BJ (cell line): Measurements from ENCODE around the gene ZNF414. TPM values are rescaled to one million over a fixed set of nuclear protein-coding genes. Genes with fewer than 3 reads are reported as not detected.

ENCODE experiments used
- CTCF ChIA-PET: fragments of 350-600 bp; formaldehyde crosslinking; extraction: SDS; loops from one replicate; lab custom pipeline; 2021; ENCODE audit warnings: antibody characterized with exemption, inconsistent platforms; lab: Yijun Ruan, JAX
- POLR2A ChIA-PET: fragments of 300-600 bp; sonication (Branson Sonifier 250); formaldehyde crosslinking; extraction: SDS; loops from one replicate; lab custom pipeline; 2021; ENCODE audit warnings: antibody characterized with exemption; lab: Charles Lee
- DNase-seq: peaks from one replicate; pipeline ENCODE4 v3.0.0-alpha.2; 2011; ENCODE audit warnings: low read depth
- H3K27me3 ChIP-seq: 2 replicates; pipeline ENCODE4 v1.6.0; 2011; ENCODE audit warnings: low read length; ENCODE audit not compliant: control insufficient read depth, insufficient read depth
- H3K36me3 ChIP-seq: 2 replicates; pipeline ENCODE4 v1.5.1; 2011; ENCODE audit warnings: low read length; ENCODE audit not compliant: control insufficient read depth, insufficient read depth
- H3K4me3 ChIP-seq: 2 replicates; pipeline ENCODE4 v1.5.1; 2011; ENCODE audit warnings: low read depth, mild to moderate bottlenecking, control low read depth, low read length
- polyA plus RNA-seq: library from polyadenylated mRNA; depleted of rRNA; stranded (reverse); fragments of >200 nt; gene quantifications from 2 replicates; pipeline ENCODE4 v1.2.3, GENCODE V29; 2011
- TF ChIP-seq, protein P1 (sequence below): IDR thresholded peaks from 2 replicates; pipeline ENCODE4 v1.5.1; 2011; ENCODE audit warnings: low read depth, mild to moderate bottlenecking, control low read depth, inconsistent platforms, low read length, moderate library complexity; ENCODE audit not compliant: insufficient read depth

ZNF414 gene
- polyA plus RNA-seq, 1 experiment: 5.7 TPM

DNA sequence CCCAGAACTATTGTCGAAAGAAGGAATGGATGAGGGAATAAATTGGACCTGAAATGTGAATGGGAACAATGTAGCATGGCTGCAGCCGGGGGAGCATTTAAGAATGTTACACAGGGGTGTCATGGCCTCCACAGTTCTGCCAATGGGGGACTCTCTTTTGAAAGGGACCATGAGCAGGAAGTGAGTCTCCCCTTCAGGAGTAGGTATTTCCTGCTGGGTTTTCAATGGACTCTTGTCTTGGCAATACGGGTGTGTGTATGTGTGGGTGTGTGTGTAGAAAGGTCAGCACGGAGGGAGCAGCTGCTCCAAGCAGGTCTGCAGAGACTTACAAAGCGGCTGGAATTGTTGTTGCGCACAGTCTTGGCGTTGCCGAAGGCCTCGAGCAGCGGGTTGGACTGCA is 38.8 kb upstream of the ZNF414 start:
- TF ChIP-seq, protein P1, sequence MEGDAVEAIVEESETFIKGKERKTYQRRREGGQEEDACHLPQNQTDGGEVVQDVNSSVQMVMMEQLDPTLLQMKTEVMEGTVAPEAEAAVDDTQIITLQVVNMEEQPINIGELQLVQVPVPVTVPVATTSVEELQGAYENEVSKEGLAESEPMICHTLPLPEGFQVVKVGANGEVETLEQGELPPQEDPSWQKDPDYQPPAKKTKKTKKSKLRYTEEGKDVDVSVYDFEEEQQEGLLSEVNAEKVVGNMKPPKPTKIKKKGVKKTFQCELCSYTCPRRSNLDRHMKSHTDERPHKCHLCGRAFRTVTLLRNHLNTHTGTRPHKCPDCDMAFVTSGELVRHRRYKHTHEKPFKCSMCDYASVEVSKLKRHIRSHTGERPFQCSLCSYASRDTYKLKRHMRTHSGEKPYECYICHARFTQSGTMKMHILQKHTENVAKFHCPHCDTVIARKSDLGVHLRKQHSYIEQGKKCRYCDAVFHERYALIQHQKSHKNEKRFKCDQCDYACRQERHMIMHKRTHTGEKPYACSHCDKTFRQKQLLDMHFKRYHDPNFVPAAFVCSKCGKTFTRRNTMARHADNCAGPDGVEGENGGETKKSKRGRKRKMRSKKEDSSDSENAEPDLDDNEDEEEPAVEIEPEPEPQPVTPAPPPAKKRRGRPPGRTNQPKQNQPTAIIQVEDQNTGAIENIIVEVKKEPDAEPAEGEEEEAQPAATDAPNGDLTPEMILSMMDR: no peak
- no peaks in the 10 kb centered on the region for H3K27me3 ChIP-seq
- ChIA-PET POLR2A (no interaction called here), CTCF (no interaction called here)
- no peak overlapping the region for H3K4me3 ChIP-seq
- DNase-seq: no peak
- 0 out of 2 replicates have a peak, but pooled peaks cover 1% of the 10 kb centered on the region for H3K36me3 ChIP-seq

DNA sequence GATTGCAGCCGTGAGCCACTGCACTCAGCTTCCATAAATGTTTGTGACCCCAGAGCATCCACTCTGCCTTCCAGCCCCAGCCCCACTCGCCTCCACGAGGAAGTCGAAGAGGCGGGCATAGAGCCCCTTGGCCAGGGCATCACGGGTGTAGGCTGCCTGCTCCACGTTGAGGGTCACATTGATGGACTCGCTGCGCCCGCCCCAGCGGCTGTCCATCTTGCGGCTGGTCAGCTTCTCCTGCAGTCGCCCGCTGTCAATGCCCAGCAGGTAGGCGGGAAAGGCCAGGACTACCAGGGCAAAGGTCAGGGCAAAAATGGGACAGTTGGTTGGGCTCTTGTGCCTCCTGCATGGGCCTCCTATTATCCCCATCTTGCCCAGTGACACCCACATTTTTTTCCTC is 36.1 kb upstream of the ZNF414 start:
- ChIA-PET CTCF (interaction anchor here (1.4 kb wide), 1 partner anchor 29 kb away, joined by 9 read pairs; no protein-coding TSS in a partner anchor), POLR2A (no interaction called here)
- Histone ChIP-seq H3K36me3 (peaks cover 3% of the 10 kb centered on the region), H3K27me3 (no peaks in the 10 kb centered on the region), H3K4me3 (no peak overlapping the region)
- no peak for DNase-seq
- TF ChIP-seq, protein P1: no peak

DNA sequence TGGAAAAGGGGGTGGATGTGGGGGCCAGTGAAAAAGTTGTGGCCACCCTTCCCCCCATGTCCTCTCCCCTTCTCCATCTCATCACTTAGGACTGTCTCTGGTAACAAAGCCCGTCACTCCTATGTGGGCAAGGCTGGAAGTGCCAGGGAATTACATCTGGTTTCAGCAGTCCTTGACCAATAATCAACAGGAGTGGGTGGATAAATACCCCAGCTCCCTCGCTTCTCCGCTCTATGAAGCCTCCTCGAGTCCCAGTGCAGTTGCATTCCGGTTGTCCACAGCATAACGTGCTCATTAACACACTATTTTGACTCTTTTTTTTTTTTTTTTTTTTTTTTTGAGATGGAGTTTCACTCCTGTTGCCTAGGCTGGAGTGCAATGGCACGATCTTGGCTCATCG is 31.8 kb upstream of the ZNF414 start:
- TF ChIP-seq, protein P1: no peak
- Histone ChIP-seq H3K36me3 (peaks cover 3% of the 10 kb centered on the region), H3K4me3 (no peak overlapping the region), H3K27me3 (no peaks in the 10 kb centered on the region)
- CTCF ChIA-PET: interaction anchor here (1.0 to 1.5 kb wide), 4 partner anchors 12 to 212 kb away, joined by 3 to 5 read pairs (median 3); no protein-coding TSS in a partner anchor
- DNase-seq: no peak
- POLR2A ChIA-PET: no interaction called here

DNA sequence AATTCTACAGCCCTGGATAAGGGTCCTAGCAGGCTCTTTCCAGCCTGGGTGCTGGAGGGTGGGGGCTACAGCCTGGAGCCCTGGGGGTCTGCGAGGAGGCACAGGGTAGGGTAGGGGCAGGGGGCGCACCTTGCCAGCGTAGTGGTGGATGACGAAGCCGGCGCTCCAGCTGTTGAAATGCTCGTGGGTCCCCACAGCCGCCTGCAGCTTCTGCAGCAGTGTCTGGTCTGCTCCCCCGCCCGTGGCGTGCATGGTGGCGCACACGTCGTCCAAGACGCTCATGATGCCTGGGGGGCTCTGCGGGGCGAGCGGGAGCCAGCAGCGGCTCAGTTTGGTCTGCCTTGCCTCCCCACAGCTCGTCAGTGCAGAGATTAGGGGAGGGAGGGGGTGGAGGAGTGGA is 30.2 kb upstream of the ZNF414 start:
- DNase-seq: no peak
- CTCF ChIA-PET: interaction anchor here (1.6 kb wide), 1 partner anchor 36 kb away, joined by 5 read pairs; no protein-coding TSS in a partner anchor
- POLR2A ChIA-PET: no interaction called here
- TF ChIP-seq, protein P1: no peak
- peaks cover 3% of the 10 kb centered on the region for H3K36me3 ChIP-seq
- no peak overlapping the region for H3K4me3 ChIP-seq
- H3K27me3 ChIP-seq: no peaks in the 10 kb centered on the region

DNA sequence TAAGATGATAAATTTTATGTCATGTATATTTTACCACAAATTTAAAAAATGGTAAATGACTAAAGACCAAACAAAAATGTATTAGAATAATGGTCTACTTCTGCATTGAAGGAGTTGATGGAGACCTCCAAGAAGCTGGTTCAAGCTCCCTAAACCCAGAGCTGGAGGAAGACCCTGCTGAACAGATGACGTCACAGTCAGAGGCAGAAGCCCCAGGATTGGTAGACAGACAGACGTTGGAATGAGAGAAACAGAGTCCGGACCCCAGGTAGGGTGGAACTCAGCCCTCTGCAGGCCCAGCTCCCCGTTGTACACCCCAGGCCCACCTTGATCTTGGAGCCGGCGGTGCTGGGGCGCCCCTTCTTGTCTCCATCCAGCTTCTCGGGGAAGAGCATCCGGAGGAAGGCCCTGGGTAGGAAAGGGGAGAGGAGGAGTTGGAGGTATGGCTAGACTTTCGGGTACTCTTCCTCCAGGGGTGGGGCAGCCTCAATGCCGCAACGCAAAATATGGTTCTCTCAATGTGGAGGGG is 25.7 kb upstream of the ZNF414 start:
- Histone ChIP-seq H3K27me3 (no peaks in the 10 kb centered on the region), H3K36me3 (no peaks in the 10 kb centered on the region; the same call in 1 of the 2 replicates), H3K4me3 (no peak overlapping the region)
- ChIA-PET CTCF (interaction anchor here (0.6 kb wide), 2 partner anchors 27 to 40 kb away, joined by 3 to 5 read pairs; no protein-coding TSS in a partner anchor), POLR2A (no interaction called here)
- DNase-seq: no peak
- TF ChIP-seq, protein P1: no peak
